H1 (cell line): ENCODE data around the gene SOD2. TPM values are rescaled to one million over a fixed set of nuclear protein-coding genes. Genes with fewer than 3 reads are reported as not detected.

Source experiments
- CTCF ChIA-PET: fragments of 300-600 bp; sonication (Branson Sonifier 250); formaldehyde crosslinking; loops from one replicate; lab custom pipeline; 2021; ENCODE audit not compliant: partially characterized antibody; lab: Charles Lee
- POLR2A ChIA-PET: fragments of 300-600 bp; sonication (Branson Sonifier 250); formaldehyde crosslinking; loops from one replicate; lab custom pipeline; 2021; ENCODE audit warnings: inconsistent platforms; ENCODE audit not compliant: partially characterized antibody; lab: Charles Lee
- DNase-seq, 2 experiments: peaks; one replicate each; pipeline versions ENCODE4 v3.0.0 to v3.0.0-alpha.2; 2010 to 2022; ENCODE audit warnings: low spot score in 2 of 2, low read depth in 1 of 2, mixed read lengths in 1 of 2
- FAIRE-seq: peaks from 2 replicates; lab custom pipeline; 2011; peaks lifted over from hg19 to GRCh38; lab: Jason Lieb, UNC
- H2AFZ ChIP-seq: 2 replicates; pipeline ENCODE4 v1.8.1; 2012; ENCODE audit warnings: low read length, inconsistent platforms
- H2AK5ac ChIP-seq: 2 replicates; pipeline ENCODE4 v1.6.1; 2013; ENCODE audit warnings: low read depth, low read length
- H2BK120ac ChIP-seq: replicated peaks from 2 replicates; pipeline ENCODE3; 2013; ENCODE audit warnings: low read depth, low read length, inconsistent platforms
- H2BK12ac ChIP-seq: 2 replicates; pipeline ENCODE4 v1.6.1; 2013; ENCODE audit warnings: low read depth, low read length
- H2BK15ac ChIP-seq: 2 replicates; pipeline ENCODE4 v1.6.1; 2013; ENCODE audit warnings: low read length
- H2BK20ac ChIP-seq: 2 replicates; pipeline ENCODE4 v1.6.1; 2013; ENCODE audit warnings: low read length
- H2BK5ac ChIP-seq: 2 replicates; pipeline ENCODE4 v1.6.1; 2013; ENCODE audit warnings: low read depth, low read length
- H3K14ac ChIP-seq: 2 replicates; pipeline ENCODE4 v1.6.1; 2013; ENCODE audit warnings: inconsistent platforms; ENCODE audit not compliant: insufficient read length
- H3K18ac ChIP-seq: 2 replicates; pipeline ENCODE4 v1.6.1; 2013; ENCODE audit warnings: low read length; ENCODE audit errors: extremely low read depth
- H3K23ac ChIP-seq: 2 replicates; pipeline ENCODE4 v1.6.1; 2013; ENCODE audit warnings: inconsistent platforms; ENCODE audit not compliant: insufficient read length
- H3K23me2 ChIP-seq: 2 replicates; pipeline ENCODE4 v1.6.1; 2013; ENCODE audit warnings: low read depth, low read length
- H3K27ac ChIP-seq: 2 replicates; pipeline ENCODE4 v1.6.1; 2011; ENCODE audit warnings: low read depth, low read length, inconsistent platforms
- H3K27me3 ChIP-seq, 4 experiments: replicated peaks in 1 of 4; 1 replicate in 1 of 4; 2 replicates in 3 of 4; pipeline versions ENCODE4 v1.6.1 to v1.8.1; 2011 to 2013; ENCODE audit warnings: low read length in 3 of 4, mild to moderate bottlenecking in 3 of 4, inconsistent platforms in 2 of 4, mixed read lengths in 2 of 4, moderate library complexity in 1 of 4; ENCODE audit not compliant: control insufficient read depth in 3 of 4, insufficient read depth in 3 of 4; ENCODE audit errors: extremely low read depth in 1 of 4
- H3K36me3 ChIP-seq, 4 experiments: 2 replicates each; pipeline versions ENCODE4 v1.6.1 to v1.8.1; 2011 to 2013; ENCODE audit warnings: mild to moderate bottlenecking in 4 of 4, low read length in 3 of 4, moderate library complexity in 2 of 4, control low read depth in 1 of 4, inconsistent platforms in 1 of 4; ENCODE audit not compliant: insufficient read depth in 4 of 4, control insufficient read depth in 2 of 4
- H3K4ac ChIP-seq: replicated peaks from 2 replicates; pipeline ENCODE3; 2013; ENCODE audit warnings: low read length, low read depth, mixed read lengths, inconsistent platforms; ENCODE audit not compliant: insufficient read length
- H3K4me1 ChIP-seq, 4 experiments: replicated peaks in 1 of 4; 1 replicate in 1 of 4; 2 replicates in 3 of 4; pipeline versions ENCODE4 v1.6.1 to v1.8.1; 2011 to 2013; ENCODE audit warnings: low read length in 3 of 4, inconsistent platforms in 2 of 4, mixed read lengths in 1 of 4; ENCODE audit not compliant: insufficient read depth in 4 of 4, control insufficient read depth in 3 of 4
- H3K4me2 ChIP-seq, 2 experiments: 2 replicates each; pipeline versions ENCODE4 v1.6.1 to v1.8.1; 2011 to 2013; ENCODE audit warnings: low read depth in 2 of 2, low read length in 2 of 2, control low read depth in 1 of 2, inconsistent platforms in 1 of 2, mild to moderate bottlenecking in 1 of 2; ENCODE audit not compliant: insufficient read depth in 1 of 2
- H3K4me3 ChIP-seq, 4 experiments: fragments of 200-600, 300-600 bp in 1 of 4; sonication (generic), shearing (Covaris generic), sonication (Bioruptor Twin) in 1 of 4; 2 replicates each; pipeline versions ENCODE4 v1.5.1 to v1.8.1; 2011 to 2016; ENCODE audit warnings: low read length in 4 of 4, low read depth in 3 of 4, control low read depth in 2 of 4, inconsistent platforms in 2 of 4, mild to moderate bottlenecking in 2 of 4, mixed read lengths in 1 of 4, moderate library complexity in 1 of 4; ENCODE audit not compliant: insufficient read depth in 2 of 4; ENCODE audit errors: extremely low read depth in 1 of 4
- H3K56ac ChIP-seq: replicated peaks from 2 replicates; pipeline ENCODE3; 2013; ENCODE audit warnings: low read depth, mild to moderate bottlenecking, mixed read lengths, low read length, inconsistent platforms; ENCODE audit not compliant: insufficient read length
- H3K79me1 ChIP-seq: 2 replicates; pipeline ENCODE4 v1.6.1; 2013; ENCODE audit warnings: low read depth, low read length, control low read depth
- H3K79me2 ChIP-seq, 2 experiments: 2 replicates each; pipeline versions ENCODE4 v1.6.1 to v1.8.1; 2012 to 2013; ENCODE audit warnings: low read length in 2 of 2, mild to moderate bottlenecking in 2 of 2, inconsistent platforms in 1 of 2; ENCODE audit not compliant: insufficient read depth in 2 of 2, control insufficient read depth in 1 of 2
- H3K9ac ChIP-seq, 4 experiments: replicated peaks in 1 of 4; 1 replicate in 1 of 4; 2 replicates in 3 of 4; pipeline versions ENCODE4 v1.6.1 to v1.8.1; 2011 to 2013; ENCODE audit warnings: low read depth in 3 of 4, low read length in 3 of 4, control low read depth in 2 of 4, mild to moderate bottlenecking in 2 of 4, moderate library complexity in 2 of 4, inconsistent platforms in 1 of 4; ENCODE audit errors: extremely low read depth in 1 of 4
- H3K9me3 ChIP-seq, 2 experiments: 2 replicates each; pipeline versions ENCODE4 v1.6.1 to v1.8.1; 2012 to 2013; ENCODE audit warnings: mild to moderate bottlenecking in 2 of 2, moderate library complexity in 2 of 2, control low read depth in 1 of 2, inconsistent platforms in 1 of 2, low read depth in 1 of 2, low read length in 1 of 2, mixed read lengths in 1 of 2; ENCODE audit not compliant: insufficient read depth in 2 of 2
- H4K20me1 ChIP-seq, 2 experiments: replicated peaks in 1 of 2; 2 replicates each; pipeline versions ENCODE3 to v1.8.1; 2011 to 2013; ENCODE audit warnings: inconsistent platforms in 2 of 2, low read length in 2 of 2, mild to moderate bottlenecking in 1 of 2; ENCODE audit not compliant: insufficient read depth in 2 of 2, control insufficient read depth in 1 of 2
- H4K5ac ChIP-seq: 2 replicates; pipeline ENCODE4 v1.6.1; 2013; ENCODE audit warnings: low read length, low read depth, mixed read lengths, inconsistent platforms; ENCODE audit not compliant: insufficient read length
- H4K8ac ChIP-seq: 2 replicates; pipeline ENCODE4 v1.8.0; 2013; ENCODE audit warnings: mild to moderate bottlenecking, moderate library complexity, low read length, inconsistent platforms; ENCODE audit not compliant: insufficient read depth; ENCODE audit errors: extremely low read depth
- H4K91ac ChIP-seq: replicated peaks from 2 replicates; pipeline ENCODE3; 2013; ENCODE audit warnings: low read length, mixed read lengths, inconsistent platforms; ENCODE audit not compliant: insufficient read length
- WGBS, 2 experiments: shearing (Covaris generic) in 1 of 2; methylation state at CpG; one replicate each; pipeline versions ENCODE4 v1.1.6 to v1.1.7; 2013 to 2015; ENCODE audit warnings: low lambda C conversion rate in 2 of 2, mixed read lengths in 2 of 2, inconsistent platforms in 1 of 2, low coverage in 1 of 2, missing lambda C conversion rate in 1 of 2; ENCODE audit not compliant: insufficient replicate concordance in 2 of 2, insufficient coverage in 1 of 2, insufficient read length in 1 of 2; ENCODE audit errors: extremely low coverage in 1 of 2, missing lambda C conversion rate in 1 of 2; 5-methylcytosine and 5-hydroxymethylcytosine counted together
- polyA plus RNA-seq, 7 experiments: library from polyadenylated mRNA; depleted of rRNA in 3 of 7; stranded (reverse) in 5 of 7; unstranded in 2 of 7; fragments of >200 nt in 5 of 7; fragments of 200-250 nt in 2 of 7; gene quantifications; 1 replicate in 5 of 7; 2 replicates in 1 of 7; 4 replicates in 1 of 7; pipeline versions ENCODE4 v1.2.1 to v1.2.3, GENCODE V29; 2011 to 2013; ENCODE audit warnings: missing spikeins in 2 of 7, mixed read lengths in 2 of 7
- total RNA-seq: library from RNA; stranded (reverse); fragmentation: NEBNext Ultra II Directional; extraction: Animal tissue kit (Norgen Biotek cat#: 25700); gene quantifications from 2 replicates; pipeline ENCODE4 v1.2.1, GENCODE V29; 2021

The SOD2 gene
- total and polyA plus RNA-seq, 2 of the 8 experiments (the other 6 are each of a cell fraction or from before 2014, with no cell fraction given): 31.1 to 88.7 TPM

GRCh38 chr6:159701413-159701999, 8.5 kb upstream of the SOD2 start:
- DNase-seq (no peak), FAIRE-seq (no peak)
- H3K23me2 ChIP-seq: no peaks in the 10 kb centered on the region
- no peak overlapping the region for H2AK5ac ChIP-seq
- H2BK20ac ChIP-seq: no peak overlapping the region
- H3K18ac ChIP-seq: no peak overlapping the region
- no peaks in the 10 kb centered on the region for H3K79me2 ChIP-seq
- H4K5ac ChIP-seq: no peak overlapping the region
- no peaks in the 10 kb centered on the region for H3K27me3 ChIP-seq
- H3K4me2 ChIP-seq: no peak overlapping the region
- no peak overlapping the region for H2BK120ac ChIP-seq
- no peak overlapping the region for H2AFZ ChIP-seq
- 88% methylated on average over 7 of the region's 7 CpGs; no CpG with 5 or more reads in 1 of the 2 experiments for WGBS, 2 experiments
- no peak overlapping the region for H3K4me3 ChIP-seq
- no peak overlapping the region for H3K56ac ChIP-seq
- H3K9me3 ChIP-seq: peaks cover 6 to 7% of the 10 kb centered on the region in 2 experiments; a peak in 2 of 4 replicates
- no peaks in the 10 kb centered on the region for H3K4me1 ChIP-seq
- no peak overlapping the region for H3K14ac ChIP-seq
- H3K27ac ChIP-seq: no peak overlapping the region
- ChIA-PET POLR2A (interaction anchor here (0.6 to 2.4 kb wide), 4 partner anchors 8 to 57 kb away, joined by 3 to 10 read pairs (median 4); partner anchors contain the start of genes SOD2 and WTAP), CTCF (interaction anchor here (0.6 to 2.2 kb wide), 5 partner anchors 9 to 530 kb away, joined by 3 to 8 read pairs (median 4); no protein-coding TSS in a partner anchor)
- no peak overlapping the region for H3K4ac ChIP-seq
- no peak overlapping the region for H2BK12ac ChIP-seq
- no peak overlapping the region for H3K23ac ChIP-seq
- H4K20me1 ChIP-seq: no peaks in the 10 kb centered on the region
- H4K91ac ChIP-seq: no peak overlapping the region
- no peak overlapping the region for H2BK15ac ChIP-seq
- H3K9ac ChIP-seq: no peak overlapping the region
- no peaks in the 10 kb centered on the region for H3K36me3 ChIP-seq
- no peak overlapping the region for H2BK5ac ChIP-seq
- H3K79me1 ChIP-seq: no peaks in the 10 kb centered on the region
- H4K8ac ChIP-seq: no peak overlapping the region
